Sigmoid colon (tissue), 4 donors: Measurements from ENCODE around the gene STX17.

Source experiments
- POLR2A ChIP-seq, 2 donors: fragments of 450-650 bp; IDR thresholded peaks; one replicate each; pipeline ENCODE4 v1.6.1; 2016; ENCODE audit warnings: antibody characterized with exemption in 2 of 2, mild to moderate bottlenecking in 2 of 2, moderate library complexity in 2 of 2
- POLR2AphosphoS5 ChIP-seq, 4 donors: sonication (generic); formaldehyde crosslinking; IDR thresholded peaks; one replicate each; pipeline ENCODE4 v1.6.1; 2017; ENCODE audit warnings: antibody characterized with exemption in 4 of 4
- TF ChIP-seq, protein P1 (sequence below), 4 experiments: fragments of 450-650 bp in 3 of 4; fragments of 200-600 bp in 1 of 4; IDR thresholded peaks; one replicate each; pipeline ENCODE4 v1.5.1; 2016 to 2019; ENCODE audit warnings: antibody characterized with exemption in 4 of 4, mild to moderate bottlenecking in 3 of 4, moderate library complexity in 2 of 4

DNA sequence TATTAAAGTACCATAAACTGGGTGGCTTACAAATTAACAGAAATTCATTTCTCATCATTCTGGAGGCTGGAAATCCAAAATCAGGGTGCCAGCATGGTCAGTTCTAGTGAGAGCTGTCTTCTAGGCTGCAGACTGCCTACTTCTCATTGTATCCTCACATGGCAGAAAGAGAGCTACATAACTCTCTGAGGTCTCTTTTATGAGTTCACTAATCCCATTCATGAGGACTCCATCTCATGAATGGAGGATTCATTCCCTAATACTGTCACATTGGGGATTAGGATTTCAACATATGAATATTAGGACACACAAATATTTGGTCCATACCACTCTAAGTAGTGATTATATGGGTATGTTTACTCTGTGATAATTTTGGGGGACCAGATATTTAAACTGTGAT is 108.4 kb downstream of the STX17 start:
- TF ChIP-seq, protein P1, sequence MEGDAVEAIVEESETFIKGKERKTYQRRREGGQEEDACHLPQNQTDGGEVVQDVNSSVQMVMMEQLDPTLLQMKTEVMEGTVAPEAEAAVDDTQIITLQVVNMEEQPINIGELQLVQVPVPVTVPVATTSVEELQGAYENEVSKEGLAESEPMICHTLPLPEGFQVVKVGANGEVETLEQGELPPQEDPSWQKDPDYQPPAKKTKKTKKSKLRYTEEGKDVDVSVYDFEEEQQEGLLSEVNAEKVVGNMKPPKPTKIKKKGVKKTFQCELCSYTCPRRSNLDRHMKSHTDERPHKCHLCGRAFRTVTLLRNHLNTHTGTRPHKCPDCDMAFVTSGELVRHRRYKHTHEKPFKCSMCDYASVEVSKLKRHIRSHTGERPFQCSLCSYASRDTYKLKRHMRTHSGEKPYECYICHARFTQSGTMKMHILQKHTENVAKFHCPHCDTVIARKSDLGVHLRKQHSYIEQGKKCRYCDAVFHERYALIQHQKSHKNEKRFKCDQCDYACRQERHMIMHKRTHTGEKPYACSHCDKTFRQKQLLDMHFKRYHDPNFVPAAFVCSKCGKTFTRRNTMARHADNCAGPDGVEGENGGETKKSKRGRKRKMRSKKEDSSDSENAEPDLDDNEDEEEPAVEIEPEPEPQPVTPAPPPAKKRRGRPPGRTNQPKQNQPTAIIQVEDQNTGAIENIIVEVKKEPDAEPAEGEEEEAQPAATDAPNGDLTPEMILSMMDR (IDR thresholded peaks at IDR 0.05), result no peak
- no peak for TF ChIP-seq POLR2A (IDR thresholded peaks at IDR 0.05)
- TF ChIP-seq POLR2AphosphoS5 (IDR thresholded peaks at IDR 0.05), result no peak
